Erythroblast (primary cell): ENCODE data around the gene PTGER2.

Experiments
- GATA1 ChIP-seq: IDR thresholded peaks from 2 replicates; pipeline ENCODE4 v1.6.1; 2011; ENCODE audit warnings: low read depth, mild to moderate bottlenecking, control low read depth, low read length, moderate library complexity
- POLR2A ChIP-seq: IDR thresholded peaks from 2 replicates; pipeline ENCODE4 v1.6.1; 2011; ENCODE audit warnings: mild to moderate bottlenecking, low read length

- TF ChIP-seq POLR2A (no peak), GATA1 (no peak)
These were observed 45.0 kb upstream of the PTGER2 start for GRCh38 chr14:52269100-52269499.
